HepG2 (cell line): Measurements from ENCODE around the gene KRT73. TPM values are rescaled to one million over a fixed set of nuclear protein-coding genes. Genes with fewer than 3 reads are reported as not detected.

Experiments used
- ATAC-seq: fragments of 200-7000 bp; cut with Tn5 transposase; 3 replicates; pipeline ENCODE4 v1.9.1; 2020; ENCODE audit warnings: mild to moderate bottlenecking, moderate library complexity
- BruUV-seq: library from RNA; stranded (reverse); fragments of 400-500 nt; replicated peaks from 2 replicates; lab custom pipeline; 2021; lab: Mats Ljungman, UMichigan
- CTCF ChIA-PET: fragments of 300-600 bp; formaldehyde crosslinking; extraction: SDS; loops from one replicate; lab custom pipeline; 2021; ENCODE audit warnings: low total read pairs, inconsistent platforms, low intra/inter-chr PET ratio; lab: Yijun Ruan, JAX
- POLR2A ChIA-PET: fragments of 350-600 bp; sonication (Branson Sonifier 250); formaldehyde crosslinking; loops from one replicate; lab custom pipeline; 2020; ENCODE audit warnings: antibody characterized with exemption, inconsistent platforms; lab: Yijun Ruan, JAX
- DNase-seq: peaks from one replicate; pipeline ENCODE4 v3.0.0-alpha.2; 2015; ENCODE audit warnings: low spot score
- FAIRE-seq: peaks from 3 replicates; lab custom pipeline; 2011; peaks lifted over from hg19 to GRCh38; lab: Jason Lieb, UNC
- H2AFZ ChIP-seq: one replicate; pipeline ENCODE4 v1.6.1; 2011; ENCODE audit warnings: low read length, inconsistent platforms
- H3K27ac ChIP-seq: fragments of 300-600 bp; 3 replicates; pipeline ENCODE4 v1.8.0; 2011; ENCODE audit warnings: mixed run types, mild to moderate bottlenecking, mixed read lengths, low read length, inconsistent platforms; ENCODE audit not compliant: insufficient read depth; ENCODE audit errors: extremely low read length
- H3K27me3 ChIP-seq, 2 experiments: fragments of 200-600 bp in 1 of 2; 2 replicates in 1 of 2; 3 replicates in 1 of 2; pipeline versions ENCODE4 v1.6.0 to v1.8.0; 2011; ENCODE audit warnings: low read length in 2 of 2, mild to moderate bottlenecking in 2 of 2, moderate library complexity in 2 of 2, inconsistent platforms in 1 of 2; ENCODE audit not compliant: insufficient read depth in 2 of 2, control insufficient read depth in 1 of 2
- H3K36me3 ChIP-seq, 2 experiments: fragments of 200-600 bp in 1 of 2; replicated peaks in 1 of 2; 2 replicates in 1 of 2; 3 replicates in 1 of 2; pipeline versions ENCODE4 v1.5.1 to v1.8.0; 2011; ENCODE audit warnings: low read length in 2 of 2, inconsistent platforms in 1 of 2; ENCODE audit not compliant: insufficient read depth in 2 of 2, control insufficient read depth in 1 of 2
- H3K4me1 ChIP-seq: 2 replicates; pipeline ENCODE4 v1.5.1; 2012; ENCODE audit warnings: low read length, inconsistent platforms; ENCODE audit not compliant: insufficient read depth
- H3K4me2 ChIP-seq: 2 replicates; pipeline ENCODE4 v1.6.0; 2011; ENCODE audit warnings: low read depth, low read length, inconsistent platforms
- H3K4me3 ChIP-seq, 3 experiments: fragments of 200-600 bp in 1 of 3; sonication (generic), shearing (Covaris generic) in 1 of 3; replicated peaks in 1 of 3; 2 replicates each; pipeline ENCODE4 v1.5.1; 2011 to 2016; ENCODE audit warnings: low read length in 3 of 3, inconsistent platforms in 2 of 3, low read depth in 2 of 3, mild to moderate bottlenecking in 2 of 3, control low read depth in 1 of 3, mixed read lengths in 1 of 3; ENCODE audit not compliant: insufficient read depth in 1 of 3
- H3K79me2 ChIP-seq: one replicate; pipeline ENCODE4 v1.6.1; 2011; ENCODE audit warnings: low read length, inconsistent platforms; ENCODE audit not compliant: insufficient read depth
- H3K9ac ChIP-seq: 2 replicates; pipeline ENCODE4 v1.6.0; 2011; ENCODE audit warnings: mild to moderate bottlenecking, low read depth, low read length, inconsistent platforms; ENCODE audit not compliant: insufficient read depth
- H3K9me3 ChIP-seq: 2 replicates; pipeline ENCODE4 v1.5.1; 2012; ENCODE audit warnings: mild to moderate bottlenecking, low read length
- H4K20me1 ChIP-seq: 2 replicates; pipeline ENCODE4 v1.6.0; 2011; ENCODE audit warnings: inconsistent platforms, mild to moderate bottlenecking, low read length, moderate library complexity; ENCODE audit not compliant: insufficient read depth
- ELF1 ChIP-seq: sonication (generic); formaldehyde crosslinking; IDR thresholded peaks from 2 replicates; pipeline ENCODE4 v1.4.0; 2020; ENCODE audit warnings: missing genetic modification reagents
- GMEB1 ChIP-seq: sonication (generic); formaldehyde crosslinking; IDR thresholded peaks from 2 replicates; pipeline ENCODE4 v1.5.1; 2020; ENCODE audit warnings: missing genetic modification reagents, mild to moderate bottlenecking, borderline replicate concordance
- NFATC3 ChIP-seq: sonication (generic); formaldehyde crosslinking; IDR thresholded peaks from 2 replicates; pipeline ENCODE4 v1.5.1; 2020; ENCODE audit warnings: mild to moderate bottlenecking, missing genetic modification reagents
- TOE1 ChIP-seq: sonication (generic); formaldehyde crosslinking; IDR thresholded peaks from 2 replicates; pipeline ENCODE4 v1.4.0; 2020; ENCODE audit warnings: mild to moderate bottlenecking, missing genetic modification reagents
- ZFP36L2 ChIP-seq: sonication (generic); formaldehyde crosslinking; IDR thresholded peaks from 2 replicates; pipeline ENCODE4 v1.4.0; 2020; ENCODE audit warnings: missing genetic modification reagents
- ZNF138 ChIP-seq: sonication (generic); formaldehyde crosslinking; IDR thresholded peaks from 2 replicates; pipeline ENCODE4 v1.5.0; 2020; ENCODE audit warnings: mild to moderate bottlenecking, low read depth, missing genetic modification reagents
- ZNF563 ChIP-seq: sonication (generic); formaldehyde crosslinking; IDR thresholded peaks from 2 replicates; pipeline ENCODE4 v1.8.0; 2022; ENCODE audit warnings: mild to moderate bottlenecking, moderate library complexity, missing genetic modification reagents
- WGBS: methylation state at CpG from one replicate; pipeline ENCODE4 v1.1.6; 2017; ENCODE audit warnings: low lambda C conversion rate; 5-methylcytosine and 5-hydroxymethylcytosine counted together
- in situ Hi-C: cut with HindIII; loops from 2 replicates; pipeline ENCODE4 v1.10.0; 2017; ENCODE audit warnings: low pct_unique_long_range_greater_than_20kb; ENCODE audit not compliant: extremely low pct_ligation_motif_present
- intact Hi-C: fragments of 100-400 bp; cut with micrococcal nuclease; formaldehyde crosslinking; loops from one replicate; pipeline ENCODE4 v1.10.0; 2022; ENCODE audit not compliant: unreplicated experiment
- polyA plus RNA-seq, 8 experiments: library from polyadenylated mRNA; depleted of rRNA in 3 of 8; stranded (reverse) in 7 of 8; unstranded in 1 of 8; fragments of >200 nt; fragmentation: Illumina TruSeq in 4 of 8; extraction: Trizol in 4 of 8; gene quantifications; 2 replicates each; pipeline versions ENCODE4 v1.2.1 to v1.2.3, GENCODE V29; 2011 to 2016; ENCODE audit warnings: low read depth in 4 of 8, missing spikeins in 1 of 8, mixed read lengths in 1 of 8; ENCODE audit not compliant: insufficient read depth in 1 of 8
- total RNA-seq, 5 experiments: library from RNA; depleted of rRNA; stranded (reverse); fragments of >200 nt; fragmentation: Illumina TruSeq; extraction: Trizol; gene quantifications; 2 replicates each; pipeline ENCODE4 v1.2.3, GENCODE V29; 2016; ENCODE audit warnings: low read depth in 1 of 5
- TF ChIP-seq, protein P1 (sequence below): sonication (generic); formaldehyde crosslinking; IDR thresholded peaks from 2 replicates; pipeline ENCODE4 v1.8.0; 2022; ENCODE audit warnings: missing genetic modification reagents, mild to moderate bottlenecking, inconsistent platforms, borderline replicate concordance

Gene KRT73
- total and polyA plus RNA-seq, 2 of the 13 experiments (the other 11 are each of a cell fraction or from before 2014, with no cell fraction given), result not detected

DNA sequence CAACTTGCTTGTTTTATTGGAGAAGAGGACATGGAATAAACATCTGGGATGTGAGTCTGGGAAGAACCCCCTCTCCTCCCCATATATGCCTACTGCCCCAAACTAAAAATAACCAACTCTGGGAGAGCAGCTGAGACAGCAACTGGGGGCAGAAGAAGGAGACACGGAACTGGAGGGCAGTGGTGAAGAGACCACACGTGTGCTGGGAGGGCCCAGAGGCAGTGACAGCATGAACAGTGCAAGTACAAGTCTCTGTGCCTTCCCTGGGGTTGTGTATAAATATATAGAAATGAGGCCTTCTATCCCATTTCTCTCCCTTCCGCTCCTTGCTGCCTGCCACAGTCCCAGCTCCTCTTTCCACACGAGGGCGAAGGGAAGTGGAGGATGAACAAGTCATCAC lies 4.0 kb upstream of the KRT73 start:
- no peak for FAIRE-seq
- Histone ChIP-seq H3K4me3 (no peak overlapping the region), H3K9ac (no peak overlapping the region), H3K79me2 (no peaks in the 10 kb centered on the region), H3K36me3 (no peaks in the 10 kb centered on the region), H3K4me1 (no peaks in the 10 kb centered on the region), H2AFZ (no peak overlapping the region), H4K20me1 (no peaks in the 10 kb centered on the region), H3K27me3 (peaks cover 3 to 23% of the 10 kb centered on the region in 2 experiments; a peak in 3 of 5 replicates), H3K9me3 (no peaks in the 10 kb centered on the region), H3K4me2 (no peak overlapping the region), H3K27ac (no peak overlapping the region)
- intact Hi-C loops, result no loop called here
- DNase-seq, result no peak
- ChIA-PET CTCF (no interaction called here), POLR2A (no interaction called here)
- 9% methylated on average over 5 of the region's 5 CpGs for WGBS
- in situ Hi-C loops, result no loop called here
- no TSS peak for BruUV-seq
- no peak for TF ChIP-seq TOE1 (CRISPR knock-in tag)
- TF ChIP-seq NFATC3, result no peak
- TF ChIP-seq GMEB1, result no peak
- TF ChIP-seq ZFP36L2 (CRISPR knock-in tag), result no peak
- TF ChIP-seq ZNF563 (CRISPR knock-in tag), result no peak
- no peak for TF ChIP-seq ELF1 (CRISPR knock-in tag)
- TF ChIP-seq, protein P1, sequence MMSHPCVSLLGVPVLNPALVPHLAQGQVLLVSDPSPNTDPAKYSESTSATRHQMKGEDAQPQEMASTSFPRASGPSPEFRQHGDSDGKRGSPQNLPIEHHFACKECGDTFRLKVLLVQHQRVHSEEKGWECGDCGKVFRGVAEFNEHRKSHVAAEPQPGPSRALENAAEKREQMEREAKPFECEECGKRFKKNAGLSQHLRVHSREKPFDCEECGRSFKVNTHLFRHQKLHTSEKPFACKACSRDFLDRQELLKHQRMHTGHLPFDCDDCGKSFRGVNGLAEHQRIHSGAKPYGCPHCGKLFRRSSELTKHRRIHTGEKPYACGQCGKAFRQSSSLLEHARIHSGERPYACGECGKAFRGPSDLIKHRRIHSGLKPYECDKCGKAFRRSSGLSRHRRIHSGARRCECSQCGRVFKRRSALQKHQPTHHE (CRISPR knock-in tag), result no peak
- no peak for TF ChIP-seq ZNF138 (CRISPR knock-in tag)
- ATAC-seq, result no peak
